Panc1 (cell line): ENCODE measurements around the gene DNAH7. TPM values are rescaled to one million over a fixed set of nuclear protein-coding genes. Genes with fewer than 3 reads are reported as not detected.

Source experiments
- ATAC-seq: fragments of 200-7000 bp; cut with Tn5 transposase; 2 replicates; pipeline ENCODE4 v1.9.1; 2020; ENCODE audit warnings: mild to moderate bottlenecking, moderate library complexity
- BruUV-seq: library from RNA; stranded (reverse); fragments of 400-500 nt; replicated peaks from 2 replicates; lab custom pipeline; 2021; lab: Mats Ljungman, UMichigan
- CTCF ChIA-PET: fragments of 300-600 bp; sonication (Branson Sonifier 250); formaldehyde crosslinking; loops from one replicate; lab custom pipeline; 2022; ENCODE audit warnings: antibody characterized with exemption; lab: Charles Lee
- POLR2A ChIA-PET: fragments of 300-600 bp; sonication (Branson Sonifier 250); formaldehyde crosslinking; loops from one replicate; lab custom pipeline; 2022; ENCODE audit warnings: antibody characterized with exemption; lab: Charles Lee
- DNase-seq: peaks from one replicate; pipeline ENCODE4 v3.0.0-alpha.2; 2010; ENCODE audit warnings: low read depth, low spot score
- H3K27ac ChIP-seq: 2 replicates; pipeline ENCODE4 v1.5.1; 2011; ENCODE audit warnings: mild to moderate bottlenecking, low read length, inconsistent platforms
- H3K27me3 ChIP-seq: fragments of 200-500 bp; sonication (Bioruptor generic); 2 replicates; pipeline ENCODE4 v1.6.0; 2014; ENCODE audit warnings: low read length, inconsistent platforms; ENCODE audit not compliant: control insufficient read depth, insufficient read depth
- H3K36me3 ChIP-seq: fragments of 200-500 bp; sonication (Bioruptor generic); 2 replicates; pipeline ENCODE4 v1.5.1; 2014; ENCODE audit warnings: inconsistent platforms, mild to moderate bottlenecking, low read length, moderate library complexity; ENCODE audit not compliant: control insufficient read depth, insufficient read depth
- H3K4me1 ChIP-seq: 2 replicates; pipeline ENCODE4 v1.5.1; 2011; ENCODE audit warnings: inconsistent platforms, mild to moderate bottlenecking, low read length, moderate library complexity; ENCODE audit not compliant: control insufficient read depth, insufficient read depth
- H3K4me3 ChIP-seq, 2 experiments: 2 replicates each; pipeline ENCODE4 v1.5.1; 2011 to 2012; ENCODE audit warnings: low read depth in 2 of 2, low read length in 2 of 2, mild to moderate bottlenecking in 2 of 2, inconsistent platforms in 1 of 2, moderate library complexity in 1 of 2
- H3K9me3 ChIP-seq: fragments of 200-500 bp; sonication (Bioruptor generic); 2 replicates; pipeline ENCODE4 v1.5.1; 2014; ENCODE audit warnings: low read depth, mild to moderate bottlenecking, inconsistent platforms, low read length, moderate library complexity; ENCODE audit not compliant: control insufficient read depth, insufficient read depth
- CTCF ChIP-seq: fragments of 450-650 bp; IDR thresholded peaks from 2 replicates; pipeline ENCODE4 v1.5.1; 2017; ENCODE audit warnings: mild to moderate bottlenecking
- POLR2AphosphoS5 ChIP-seq: IDR thresholded peaks from 2 replicates; pipeline ENCODE4 v1.6.1; 2012; ENCODE audit warnings: mild to moderate bottlenecking, low read depth, low read length, moderate library complexity
- REST ChIP-seq, 2 experiments: IDR thresholded peaks; 2 replicates each; pipeline ENCODE4 v1.6.1; 2011 to 2012; ENCODE audit warnings: low read depth in 2 of 2, control low read depth in 1 of 2, low read length in 1 of 2, mild to moderate bottlenecking in 1 of 2, moderate library complexity in 1 of 2; ENCODE audit not compliant: insufficient read depth in 1 of 2
- SIN3A ChIP-seq: IDR thresholded peaks from 2 replicates; pipeline ENCODE4 v1.6.1; 2012; ENCODE audit warnings: low read depth, mild to moderate bottlenecking, low read length, moderate library complexity, borderline replicate concordance; ENCODE audit not compliant: insufficient read depth
- TCF7L2 ChIP-seq: IDR thresholded peaks from 2 replicates; pipeline ENCODE4 v1.6.1; 2011; ENCODE audit warnings: mild to moderate bottlenecking, low read depth, low read length, inconsistent platforms
- in situ Hi-C: cut with HindIII; loops from 2 replicates; pipeline ENCODE4 v1.10.0; 2016; ENCODE audit warnings: low sequenced_read_pairs, low pct_unique_long_range_greater_than_20kb
- intact Hi-C: fragments of 100-400 bp; cut with micrococcal nuclease; formaldehyde crosslinking; loops from one replicate; pipeline ENCODE4 v1.10.0; 2022; ENCODE audit not compliant: unreplicated experiment
- total RNA-seq: library from RNA; stranded (reverse); gene quantifications from one replicate; pipeline ENCODE4 v1.2.1, GENCODE V29; 2021; ENCODE audit not compliant: unreplicated experiment

The DNAH7 gene
- total RNA-seq, 1 experiment from 2014 or later, result 0.98 TPM

- Histone ChIP-seq H3K27me3 (no peaks in the 10 kb centered on the region), H3K4me3 (no peak overlapping the region), H3K36me3 (no peaks in the 10 kb centered on the region), H3K4me1 (no peaks in the 10 kb centered on the region), H3K9me3 (no peaks in the 10 kb centered on the region), H3K27ac (no peak overlapping the region)
- DNase-seq (no peak), ATAC-seq (no peak)
- ChIA-PET POLR2A (no interaction called here), CTCF (no interaction called here)
- in situ Hi-C loops (no loop called here), intact Hi-C loops (loop anchor here (10.0 kb wide), 1 partner anchor 668 kb away; no protein-coding TSS in a partner anchor)
- no peak for TF ChIP-seq SIN3A
- BruUV-seq, result no TSS peak
Measured at GRCh38 chr2:196086517-196087368, 18.1 kb upstream of the DNAH7 start.

GRCh38 chr2:196083601-196084000 is 15.0 kb upstream of the DNAH7 start:
- ATAC-seq, result no peak
- Histone ChIP-seq H3K9me3 (no peaks in the 10 kb centered on the region), H3K4me3 (no peak overlapping the region), H3K27me3 (no peaks in the 10 kb centered on the region), H3K4me1 (no peaks in the 10 kb centered on the region), H3K27ac (no peak overlapping the region), H3K36me3 (no peaks in the 10 kb centered on the region)
- ChIA-PET CTCF (interaction anchor here (0.7 kb wide), 1 partner anchor 14 kb away, joined by 3 read pairs; no protein-coding TSS in a partner anchor), POLR2A (no interaction called here)
- in situ Hi-C loops, result no loop called here
- TF ChIP-seq TCF7L2 (no peak), POLR2AphosphoS5 (no peak), CTCF (no peak), SIN3A (no peak), REST (IDR thresholded peaks at IDR 0.05; ENCODE audit: insufficient read depth in 1 of 2, low read depth in 2 of 2, low read length in 1 of 2) (no peak)
- intact Hi-C loops, result loop anchor here (10.0 kb wide), 1 partner anchor 671 kb away; no protein-coding TSS in a partner anchor
- BruUV-seq, result no TSS peak
- no peak for DNase-seq

GRCh38 chr2:196080526-196080925 is 11.9 kb upstream of the DNAH7 start:
- no peaks in the 10 kb centered on the region for H3K9me3 ChIP-seq
- intact Hi-C loops, result loop anchor here (10.0 kb wide), 1 partner anchor 674 kb away; no protein-coding TSS in a partner anchor
- ATAC-seq, result no peak

More at GRCh38 chr2:196080526-196080925, 11.9 kb upstream of the DNAH7 start:
- Histone ChIP-seq H3K4me3 (no peak overlapping the region), H3K27me3 (no peaks in the 10 kb centered on the region), H3K27ac (no peak overlapping the region), H3K4me1 (no peaks in the 10 kb centered on the region), H3K36me3 (no peaks in the 10 kb centered on the region)
- ChIA-PET POLR2A (no interaction called here), CTCF (interaction anchor here (0.6 kb wide), 1 partner anchor 78 kb away, joined by 3 read pairs; no protein-coding TSS in a partner anchor)
- TF ChIP-seq REST (IDR thresholded peaks at IDR 0.05; ENCODE audit: insufficient read depth in 1 of 2, low read depth in 2 of 2, low read length in 1 of 2), result no peak
- no peak for TF ChIP-seq CTCF
- TF ChIP-seq SIN3A, result no peak
- TF ChIP-seq POLR2AphosphoS5, result no peak
- no peak for TF ChIP-seq TCF7L2
- DNase-seq, result no peak
- no TSS peak for BruUV-seq
- in situ Hi-C loops, result no loop called here
